ENCODE measurements around the gene PML.

PML gene

GRCh38 chr15:74032046-74032445 is 37.5 kb downstream of the PML start:
- no peak for ATAC-seq

GRCh38 chr15:74032606-74033561 is 38.4 kb downstream of the PML start:
- no peak for TF ChIP-seq ZNF70 (CRISPR knock-in tag; IDR thresholded peaks at IDR 0.05)
- no peak for TF ChIP-seq ZNF8 (CRISPR knock-in tag; IDR thresholded peaks at IDR 0.05)
- no peak for TF ChIP-seq ARNTL (CRISPR knock-in tag; IDR thresholded peaks at IDR 0.05; ENCODE audit: borderline replicate concordance, low read depth)
- ATAC-seq, result no peak

More at GRCh38 chr15:74032046-74032445, 37.5 kb downstream of the PML start:
- no peak for TF ChIP-seq CREB5 (CRISPR knock-in tag; IDR thresholded peaks at IDR 0.05; ENCODE audit: low read depth)

- ATAC-seq, result no peak
- TF ChIP-seq ARNTL (CRISPR knock-in tag; IDR thresholded peaks at IDR 0.05; ENCODE audit: borderline replicate concordance, low read depth) (no peak), CSRNP3 (CRISPR knock-in tag; IDR thresholded peaks at IDR 0.05) (no peak), SNAI2 (CRISPR knock-in tag; IDR thresholded peaks at IDR 0.05) (no peak), ZFP30 (CRISPR knock-in tag; IDR thresholded peaks at IDR 0.05) (no peak), POU6F1 (CRISPR knock-in tag; IDR thresholded peaks at IDR 0.05; ENCODE audit: borderline replicate concordance, low read depth) (no peak), ZNF70 (CRISPR knock-in tag; IDR thresholded peaks at IDR 0.05) (no peak), PPARA (CRISPR knock-in tag; IDR thresholded peaks at IDR 0.05; ENCODE audit: borderline replicate concordance) (no peak), BACH2 (CRISPR knock-in tag; IDR thresholded peaks at IDR 0.05; ENCODE audit: borderline replicate concordance) (no peak), GLIS3 (CRISPR knock-in tag; IDR thresholded peaks at IDR 0.05) (no peak), TCF4 (CRISPR knock-in tag; IDR thresholded peaks at IDR 0.05; ENCODE audit: borderline replicate concordance) (no peak), ESRRG (CRISPR knock-in tag; IDR thresholded peaks at IDR 0.05) (no peak)
Measured at GRCh38 chr15:74034206-74034755, 39.8 kb downstream of the PML start.

- no peak for ATAC-seq
- TF ChIP-seq ZC3H10 (CRISPR knock-in tag; IDR thresholded peaks at IDR 0.05) (no peak), ZFP3 (CRISPR knock-in tag; IDR thresholded peaks at IDR 0.05) (no peak), ARNTL (CRISPR knock-in tag; IDR thresholded peaks at IDR 0.05; ENCODE audit: borderline replicate concordance, low read depth) (no peak), ISL1 (CRISPR knock-in tag; IDR thresholded peaks at IDR 0.05) (no peak), SNAI2 (CRISPR knock-in tag; IDR thresholded peaks at IDR 0.05) (no peak), CSDC2 (CRISPR knock-in tag; IDR thresholded peaks at IDR 0.05) (no peak), RARB (CRISPR knock-in tag; IDR thresholded peaks at IDR 0.05) (no peak), BACH2 (CRISPR knock-in tag; IDR thresholded peaks at IDR 0.05; ENCODE audit: borderline replicate concordance) (no peak), CREB5 (CRISPR knock-in tag; IDR thresholded peaks at IDR 0.05; ENCODE audit: low read depth) (no peak), TOX (CRISPR knock-in tag; IDR thresholded peaks at IDR 0.05; ENCODE audit: borderline replicate concordance) (no peak), CSRNP3 (CRISPR knock-in tag; IDR thresholded peaks at IDR 0.05) (no peak), ZNF565 (CRISPR knock-in tag; conservative IDR thresholded peaks at IDR 0.05; ENCODE audit: low read depth) (no peak), PATZ1 (CRISPR knock-in tag; IDR thresholded peaks at IDR 0.05; ENCODE audit: borderline replicate concordance) (no peak), PPARA (CRISPR knock-in tag; IDR thresholded peaks at IDR 0.05; ENCODE audit: borderline replicate concordance) (no peak), OSR1 (CRISPR knock-in tag; IDR thresholded peaks at IDR 0.05) (no peak), ZNF8 (CRISPR knock-in tag; IDR thresholded peaks at IDR 0.05) (no peak), ZNF70 (CRISPR knock-in tag; IDR thresholded peaks at IDR 0.05) (no peak), ZFP30 (CRISPR knock-in tag; IDR thresholded peaks at IDR 0.05) (no peak), TCF4 (CRISPR knock-in tag; IDR thresholded peaks at IDR 0.05; ENCODE audit: borderline replicate concordance) (no peak)
Measured at GRCh38 chr15:74035121-74036017, 40.9 kb downstream of the PML start.
